Lower leg skin (tissue), 4 donors: Measurements from ENCODE around the gene HACD2. TPM values are rescaled to one million over a fixed set of nuclear protein-coding genes. Genes with fewer than 3 reads are reported as not detected.

ENCODE experiments used
- DNase-seq, 2 donors: peaks; one replicate each; pipeline ENCODE4 v3.0.0-alpha.2; 2019; ENCODE audit warnings: low spot score in 2 of 2
- H3K4me3 ChIP-seq: fragments of 200-600 bp; sonication (generic); 2 replicates; pipeline ENCODE4 v1.5.1; 2017; ENCODE audit warnings: mild to moderate bottlenecking, low read depth; ENCODE audit not compliant: poor library complexity, severe bottlenecking
- POLR2A ChIP-seq, 2 donors: fragments of 450-650 bp; IDR thresholded peaks; one replicate each; pipeline ENCODE4 v1.6.1; 2016 to 2017; ENCODE audit warnings: antibody characterized with exemption in 2 of 2, mild to moderate bottlenecking in 1 of 2, moderate library complexity in 1 of 2
- WGBS, 2 donors: methylation state at CpG; one replicate each; pipeline ENCODE4 v1.1.5; 2018; 5-methylcytosine and 5-hydroxymethylcytosine counted together
- intact Hi-C: fragments of 100-400 bp; cut with DNase I; formaldehyde crosslinking; loops from one replicate; pipeline ENCODE4 v1.15.0; 2023; ENCODE audit warnings: low total_unique reads
- total RNA-seq, 4 donors: library from RNA; depleted of rRNA; stranded (reverse); fragments of >200 nt; gene quantifications; one replicate each; pipeline ENCODE4 v1.1.0, GENCODE V29; 2016
- TF ChIP-seq, protein P1 (sequence below), 3 donors: fragments of 450-650 bp; IDR thresholded peaks; one replicate each; pipeline ENCODE4 v1.5.1; 2016; ENCODE audit warnings: antibody characterized with exemption in 3 of 3, mild to moderate bottlenecking in 3 of 3, moderate library complexity in 2 of 3

Gene HACD2
- total RNA-seq, 4 donors from 2014 or later, result 29.3 to 56.4 (median 40.2) TPM

DNA sequence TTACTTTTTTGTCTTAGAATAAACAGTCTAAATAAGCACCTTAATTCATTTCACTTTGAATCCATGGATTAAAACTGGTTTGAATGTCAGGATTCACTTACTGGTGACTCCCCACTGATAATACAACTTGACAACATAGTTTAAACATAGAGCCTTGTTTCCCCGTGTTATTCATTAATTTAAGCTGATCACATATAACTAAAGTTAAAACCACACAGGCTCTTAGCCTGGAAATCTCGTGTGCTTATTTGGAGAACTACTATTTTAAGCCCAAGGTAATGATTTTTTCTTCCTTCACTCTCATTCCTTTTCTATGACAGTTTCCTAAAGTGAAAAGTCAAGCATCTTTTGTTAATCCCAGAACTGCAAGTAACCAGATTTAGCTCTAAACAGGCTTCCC lies 64.2 kb downstream of the HACD2 start:
- TF ChIP-seq, protein P1, sequence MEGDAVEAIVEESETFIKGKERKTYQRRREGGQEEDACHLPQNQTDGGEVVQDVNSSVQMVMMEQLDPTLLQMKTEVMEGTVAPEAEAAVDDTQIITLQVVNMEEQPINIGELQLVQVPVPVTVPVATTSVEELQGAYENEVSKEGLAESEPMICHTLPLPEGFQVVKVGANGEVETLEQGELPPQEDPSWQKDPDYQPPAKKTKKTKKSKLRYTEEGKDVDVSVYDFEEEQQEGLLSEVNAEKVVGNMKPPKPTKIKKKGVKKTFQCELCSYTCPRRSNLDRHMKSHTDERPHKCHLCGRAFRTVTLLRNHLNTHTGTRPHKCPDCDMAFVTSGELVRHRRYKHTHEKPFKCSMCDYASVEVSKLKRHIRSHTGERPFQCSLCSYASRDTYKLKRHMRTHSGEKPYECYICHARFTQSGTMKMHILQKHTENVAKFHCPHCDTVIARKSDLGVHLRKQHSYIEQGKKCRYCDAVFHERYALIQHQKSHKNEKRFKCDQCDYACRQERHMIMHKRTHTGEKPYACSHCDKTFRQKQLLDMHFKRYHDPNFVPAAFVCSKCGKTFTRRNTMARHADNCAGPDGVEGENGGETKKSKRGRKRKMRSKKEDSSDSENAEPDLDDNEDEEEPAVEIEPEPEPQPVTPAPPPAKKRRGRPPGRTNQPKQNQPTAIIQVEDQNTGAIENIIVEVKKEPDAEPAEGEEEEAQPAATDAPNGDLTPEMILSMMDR (IDR thresholded peaks at IDR 0.05), result no peak
- TF ChIP-seq POLR2A (IDR thresholded peaks at IDR 0.05), result no peak
- H3K4me3 ChIP-seq, result no peak overlapping the region
- 71 to 86% methylated on average over 2 of the region's 2 CpGs for WGBS, 2 donors
- no peak for DNase-seq
- intact Hi-C loops, result no loop called here

DNA sequence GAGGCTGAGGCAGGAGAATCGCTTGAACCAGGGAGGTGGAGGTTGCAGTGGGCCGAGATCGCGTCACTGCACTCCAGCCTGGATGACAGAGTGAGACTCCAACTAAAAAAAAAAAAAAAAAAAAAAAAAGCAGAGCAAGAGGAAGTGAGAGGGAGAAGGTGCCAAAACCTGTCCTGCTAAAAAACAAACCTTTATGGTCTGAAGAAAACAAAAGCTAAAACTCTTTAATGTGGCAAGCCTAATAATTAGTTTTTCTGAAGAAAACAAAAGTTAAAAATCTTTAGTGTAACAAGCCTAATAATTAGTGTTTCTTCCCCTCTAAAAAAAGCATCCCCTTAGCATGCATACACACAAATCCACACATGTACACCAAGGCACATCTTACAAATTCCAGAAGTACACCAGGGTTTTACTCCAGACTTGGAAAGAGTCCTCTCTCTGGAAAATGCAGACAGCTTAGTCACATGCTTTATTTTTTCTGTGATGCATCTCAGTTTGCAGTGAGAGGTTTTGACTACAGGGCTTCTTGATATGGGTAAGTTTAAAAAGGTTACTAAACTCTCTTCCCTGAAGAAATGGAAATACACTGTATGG lies 65.9 kb downstream of the HACD2 start:
- intact Hi-C loops, result no loop called here
- no peak for TF ChIP-seq POLR2A (IDR thresholded peaks at IDR 0.05)
- TF ChIP-seq, protein P1 (IDR thresholded peaks at IDR 0.05), result no peak
- DNase-seq, result no peak
- 96 to 100% methylated on average over 4 of the region's 4 CpGs for WGBS, 2 donors
- H3K4me3 ChIP-seq, result no peak overlapping the region

DNA sequence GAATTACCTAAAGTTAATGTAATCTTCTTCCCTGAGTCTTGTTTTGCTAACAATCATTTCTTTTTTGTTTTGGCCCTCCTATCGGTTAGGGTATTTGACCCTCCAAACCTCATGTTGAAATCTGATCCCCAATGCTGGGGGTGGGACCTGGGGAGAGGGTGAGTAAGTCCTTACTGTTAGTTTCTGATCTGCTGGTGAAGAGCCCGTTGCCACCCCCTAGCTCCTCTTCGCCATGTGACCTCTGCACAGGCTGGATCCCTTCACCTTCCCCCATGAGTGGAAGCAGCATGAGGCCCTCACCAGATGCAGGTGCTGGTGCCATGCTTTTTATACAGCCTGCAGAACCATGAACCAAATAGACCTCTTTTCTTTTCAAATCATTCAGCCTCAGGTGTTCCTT lies 73.1 kb downstream of the HACD2 start:
- DNase-seq, result no peak
- TF ChIP-seq, protein P1 (IDR thresholded peaks at IDR 0.05), result no peak
- no peak for TF ChIP-seq POLR2A (IDR thresholded peaks at IDR 0.05)
- 68 to 92% methylated on average over 3 of the region's 3 CpGs for WGBS, 2 donors
- intact Hi-C loops, result no loop called here
- H3K4me3 ChIP-seq, result no peak overlapping the region

DNA sequence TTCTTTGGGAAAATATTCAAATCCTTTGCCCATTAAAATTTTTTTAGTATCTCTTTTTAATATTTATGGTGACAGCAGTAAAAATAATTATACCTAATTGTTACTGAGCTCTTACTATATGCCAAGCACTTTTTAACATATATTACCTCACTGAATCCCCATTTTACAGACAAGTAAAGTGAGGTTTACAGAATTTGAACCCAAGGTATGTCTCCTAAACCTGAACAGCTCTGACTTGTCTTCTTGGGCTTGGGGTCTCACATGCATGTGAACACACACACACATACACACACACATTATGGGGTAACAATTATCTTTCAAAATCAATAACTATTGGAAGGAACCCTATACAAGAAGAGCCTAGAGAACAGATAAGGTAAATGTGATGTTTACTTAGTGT lies 73.8 kb downstream of the HACD2 start:
- TF ChIP-seq, protein P1 (IDR thresholded peaks at IDR 0.05), result no peak
- no peak for TF ChIP-seq POLR2A (IDR thresholded peaks at IDR 0.05)
- DNase-seq, result no peak
- intact Hi-C loops, result no loop called here
- H3K4me3 ChIP-seq, result no peak overlapping the region

DNA sequence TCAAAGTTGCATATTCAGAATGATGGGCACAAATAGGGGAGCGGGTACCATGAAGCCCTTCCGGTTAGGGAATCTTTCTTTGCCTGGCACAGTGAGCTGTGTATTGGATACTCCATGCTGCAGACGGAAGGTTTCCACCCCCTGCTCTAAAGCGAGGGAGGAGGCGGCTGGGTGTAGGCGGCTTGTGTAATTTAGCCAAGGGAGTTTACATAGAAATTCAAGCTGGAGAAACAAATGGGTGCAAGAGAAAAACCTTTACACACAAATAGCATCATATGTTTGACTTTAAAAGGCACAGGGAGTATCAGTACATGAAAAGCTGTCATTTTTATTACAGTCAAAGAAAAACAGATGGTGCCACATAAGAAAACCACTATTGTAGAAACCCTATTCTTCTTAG lies 76.7 kb downstream of the HACD2 start:
- H3K4me3 ChIP-seq, result no peak overlapping the region
- 81 to 83% methylated on average over 6 of the region's 6 CpGs for WGBS, 2 donors
- no peak for DNase-seq
- intact Hi-C loops, result no loop called here
- TF ChIP-seq, protein P1 (IDR thresholded peaks at IDR 0.05), result no peak
- TF ChIP-seq POLR2A (IDR thresholded peaks at IDR 0.05), result no peak

DNA sequence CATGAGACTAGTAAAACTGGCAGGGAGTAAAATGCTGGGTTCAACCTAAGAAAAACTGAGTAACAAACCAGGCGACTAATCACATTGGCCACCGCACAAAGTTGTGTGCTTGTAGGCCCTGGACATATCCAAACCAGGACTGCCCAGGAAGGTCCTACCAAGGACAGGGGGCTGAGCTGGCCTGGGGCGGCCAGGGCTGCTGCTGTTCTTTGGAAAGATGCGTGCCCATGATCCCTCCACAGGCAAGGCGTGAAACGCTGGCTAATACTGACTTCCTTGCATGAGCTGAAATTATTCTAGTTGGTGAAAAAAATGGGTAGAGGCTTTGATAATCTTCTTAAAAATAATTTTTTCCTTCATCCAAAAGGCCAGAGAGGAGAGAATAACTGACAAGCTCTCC lies 79.0 kb downstream of the HACD2 start:
- WGBS, 2 donors, result 94 to 99% methylated on average over 6 of the region's 6 CpGs
- no peak overlapping the region for H3K4me3 ChIP-seq
- intact Hi-C loops, result no loop called here
- no peak for DNase-seq
- TF ChIP-seq, protein P1 (IDR thresholded peaks at IDR 0.05), result no peak
- TF ChIP-seq POLR2A (IDR thresholded peaks at IDR 0.05), result no peak
